GM12891 (cell line): ENCODE results near the gene MTNR1B.

Source experiments
- PAX5 ChIP-seq: IDR thresholded peaks from 2 replicates; pipeline ENCODE4 v1.6.1; 2011; ENCODE audit warnings: low read length, moderate library complexity, mild to moderate bottlenecking; ENCODE audit not compliant: insufficient read depth, severe bottlenecking
- POLR2A ChIP-seq: IDR thresholded peaks from 2 replicates; pipeline ENCODE4 v1.6.1; 2011; ENCODE audit warnings: low read depth, low read length, control low read depth
- POLR2AphosphoS5 ChIP-seq: IDR thresholded peaks from 2 replicates; pipeline ENCODE4 v1.6.1; 2011; ENCODE audit warnings: low read depth, low read length, control low read depth
- POU2F2 ChIP-seq: IDR thresholded peaks from 2 replicates; pipeline ENCODE4 v1.6.1; 2011; ENCODE audit warnings: low read depth, mild to moderate bottlenecking, control low read depth, low read length, moderate library complexity
- SPI1 ChIP-seq: IDR thresholded peaks from 2 replicates; pipeline ENCODE4 v1.6.1; 2011; ENCODE audit warnings: low read depth, low read length, control low read depth
- TAF1 ChIP-seq: IDR thresholded peaks from 2 replicates; pipeline ENCODE4 v1.6.1; 2011; ENCODE audit warnings: low read depth, low read length, control low read depth

DNA sequence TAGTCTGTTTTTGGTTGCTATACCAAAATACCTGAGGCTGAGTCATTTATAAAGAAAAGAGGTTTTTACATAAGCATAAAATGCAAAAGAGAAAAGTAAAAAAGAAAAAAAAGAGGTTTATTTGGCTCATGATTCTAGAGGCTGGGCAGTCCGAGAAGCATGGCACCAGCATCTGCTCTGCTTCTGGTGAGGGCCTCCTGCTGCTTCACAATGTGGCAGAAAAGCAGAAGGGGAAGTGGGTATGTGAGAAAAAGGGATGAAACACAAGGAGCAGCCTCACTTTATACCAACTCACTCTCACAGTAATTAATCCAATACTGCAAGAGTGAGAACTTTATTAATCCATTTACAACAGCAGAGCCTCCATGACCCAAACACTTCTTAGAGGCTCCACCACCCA, 47.1 kb downstream of the MTNR1B start:
- TF ChIP-seq POLR2A (no peak), PAX5 (no peak), POLR2AphosphoS5 (no peak), SPI1 (no peak), TAF1 (no peak), POU2F2 (no peak)
